IMR-90 (cell line): ENCODE measurements around the gene LYZL1. TPM values are rescaled to one million over a fixed set of nuclear protein-coding genes. Genes with fewer than 3 reads are reported as not detected.

Experiments
- ATAC-seq: fragments of 200-7000 bp; cut with Tn5 transposase; 2 replicates; pipeline ENCODE4 v1.9.1; 2020; ENCODE audit warnings: low read depth, mild to moderate bottlenecking, moderate library complexity
- BruUV-seq: library from RNA; stranded (reverse); fragments of 400-500 nt; replicated peaks from 2 replicates; lab custom pipeline; 2021; lab: Mats Ljungman, UMichigan
- CTCF ChIA-PET: fragments of 300-600 bp; formaldehyde crosslinking; extraction: SDS; loops from one replicate; lab custom pipeline; 2021; ENCODE audit warnings: antibody characterized with exemption; lab: Yijun Ruan, JAX
- POLR2A ChIA-PET: fragments of 300-600 bp; sonication (Branson Sonifier 250); formaldehyde crosslinking; loops from one replicate; lab custom pipeline; 2022; ENCODE audit warnings: antibody characterized with exemption; ENCODE audit not compliant: unreplicated experiment; lab: Charles Lee
- DNase-seq: peaks from one replicate; pipeline ENCODE4 v3.0.0; 2013
- H2AFZ ChIP-seq: replicated peaks from 2 replicates; pipeline ENCODE3; 2013; ENCODE audit warnings: low read length, mild to moderate bottlenecking; ENCODE audit not compliant: poor library complexity
- H2AK5ac ChIP-seq: 2 replicates; pipeline ENCODE4 v1.6.1; 2013; ENCODE audit warnings: low read depth, low read length, inconsistent platforms
- H2AK9ac ChIP-seq: replicated peaks from 2 replicates; pipeline ENCODE3; 2013; ENCODE audit warnings: mild to moderate bottlenecking, low read depth, low read length, moderate library complexity; ENCODE audit not compliant: poor library complexity
- H2BK120ac ChIP-seq: 2 replicates; pipeline ENCODE4 v1.6.1; 2013; ENCODE audit warnings: low read depth, low read length, inconsistent platforms
- H2BK15ac ChIP-seq: 3 replicates; pipeline ENCODE4 v1.6.1; 2013; ENCODE audit warnings: low read depth, low read length, inconsistent platforms
- H2BK20ac ChIP-seq: 2 replicates; pipeline ENCODE4 v1.6.1; 2013; ENCODE audit warnings: low read depth, mild to moderate bottlenecking, inconsistent platforms, low read length, moderate library complexity
- H2BK5ac ChIP-seq: 2 replicates; pipeline ENCODE4 v1.6.1; 2013; ENCODE audit warnings: mild to moderate bottlenecking, low read depth, low read length, inconsistent platforms; ENCODE audit not compliant: poor library complexity, severe bottlenecking
- H3K14ac ChIP-seq: replicated peaks from 2 replicates; pipeline ENCODE4 v1.6.1; 2013; ENCODE audit warnings: low read depth, low read length, inconsistent platforms
- H3K18ac ChIP-seq: 2 replicates; pipeline ENCODE4 v1.6.1; 2013; ENCODE audit warnings: low read depth, low read length, control low read depth
- H3K23ac ChIP-seq: 2 replicates; pipeline ENCODE4 v1.6.1; 2013; ENCODE audit warnings: low read depth, low read length, inconsistent platforms
- H3K27ac ChIP-seq: 2 replicates; pipeline ENCODE4 v1.5.1; 2013; ENCODE audit warnings: mild to moderate bottlenecking, control low read depth, low read length; ENCODE audit not compliant: insufficient read depth
- H3K27me3 ChIP-seq: 2 replicates; pipeline ENCODE4 v1.6.1; 2013; ENCODE audit warnings: low read length; ENCODE audit not compliant: control insufficient read depth, insufficient read depth
- H3K36me3 ChIP-seq: 2 replicates; pipeline ENCODE4 v1.6.1; 2013; ENCODE audit warnings: low read length, mixed read lengths; ENCODE audit not compliant: control insufficient read depth, insufficient read depth
- H3K4ac ChIP-seq: 2 replicates; pipeline ENCODE4 v1.6.1; 2013; ENCODE audit warnings: low read depth, low read length, inconsistent platforms
- H3K4me1 ChIP-seq: 2 replicates; pipeline ENCODE4 v1.6.1; 2013; ENCODE audit warnings: low read length, mixed read lengths; ENCODE audit not compliant: control insufficient read depth, insufficient read depth
- H3K4me2 ChIP-seq: 2 replicates; pipeline ENCODE4 v1.6.1; 2013; ENCODE audit warnings: low read depth, mild to moderate bottlenecking, control low read depth, low read length, moderate library complexity
- H3K4me3 ChIP-seq: 2 replicates; pipeline ENCODE4 v1.5.1; 2013; ENCODE audit warnings: low read depth, mild to moderate bottlenecking, control low read depth, low read length, moderate library complexity; ENCODE audit not compliant: insufficient read depth
- H3K56ac ChIP-seq: 2 replicates; pipeline ENCODE4 v1.6.1; 2013; ENCODE audit warnings: low read length, inconsistent platforms; ENCODE audit not compliant: insufficient read depth; ENCODE audit errors: extremely low read depth
- H3K79me1 ChIP-seq, 2 experiments: 2 replicates each; pipeline ENCODE4 v1.6.1; 2013; ENCODE audit warnings: low read length in 2 of 2, inconsistent platforms in 1 of 2, low read depth in 1 of 2
- H3K9ac ChIP-seq: 2 replicates; pipeline ENCODE4 v1.6.1; 2013; ENCODE audit warnings: low read depth, low read length, control low read depth
- H3K9me1 ChIP-seq: 2 replicates; pipeline ENCODE4 v1.6.1; 2013; ENCODE audit warnings: low read length, inconsistent platforms; ENCODE audit not compliant: insufficient read depth
- H3K9me3 ChIP-seq: 2 replicates; pipeline ENCODE4 v1.6.1; 2013; ENCODE audit warnings: low read length; ENCODE audit not compliant: control insufficient read depth, insufficient read depth
- H4K20me1 ChIP-seq: 2 replicates; pipeline ENCODE4 v1.6.1; 2013; ENCODE audit warnings: low read length, inconsistent platforms; ENCODE audit not compliant: insufficient read depth
- H4K5ac ChIP-seq: 2 replicates; pipeline ENCODE4 v1.6.1; 2013; ENCODE audit warnings: mild to moderate bottlenecking, low read depth, low read length, control low read depth
- H4K8ac ChIP-seq, 2 experiments: 2 replicates each; pipeline ENCODE4 v1.6.1; 2013; ENCODE audit warnings: low read depth in 2 of 2, low read length in 2 of 2, control low read depth in 1 of 2, inconsistent platforms in 1 of 2
- H4K91ac ChIP-seq: 2 replicates; pipeline ENCODE4 v1.6.1; 2013; ENCODE audit warnings: low read depth, low read length, inconsistent platforms; ENCODE audit not compliant: insufficient read depth
- BHLHE40 ChIP-seq: fragments of 150-350 bp; IDR thresholded peaks from 2 replicates; pipeline ENCODE4 v1.6.1; 2016; ENCODE audit warnings: mild to moderate bottlenecking, low read depth, low read length
- CEBPB ChIP-seq: IDR thresholded peaks from 2 replicates; pipeline ENCODE4 v1.6.1; 2012; ENCODE audit warnings: low read depth, low read length, improper control_type of control experiment
- CHD1 ChIP-seq: IDR thresholded peaks from 2 replicates; pipeline ENCODE4 v1.6.1; 2012; ENCODE audit warnings: low read depth, low read length, improper control_type of control experiment
- FOS ChIP-seq: fragments of 150-350 bp; IDR thresholded peaks from 2 replicates; pipeline ENCODE4 v1.6.1; 2016; ENCODE audit warnings: low read depth, low read length
- MAFK ChIP-seq: IDR thresholded peaks from 2 replicates; pipeline ENCODE4 v1.6.1; 2012; ENCODE audit warnings: low read depth, low read length, improper control_type of control experiment
- MAZ ChIP-seq: IDR thresholded peaks from 2 replicates; pipeline ENCODE4 v1.6.1; 2012; ENCODE audit warnings: low read depth, mild to moderate bottlenecking, low read length, improper control_type of control experiment, moderate library complexity, borderline replicate concordance
- MXI1 ChIP-seq: IDR thresholded peaks from 2 replicates; pipeline ENCODE4 v1.6.1; 2012; ENCODE audit warnings: low read depth, mild to moderate bottlenecking, low read length, moderate library complexity, borderline replicate concordance
- RAD21 ChIP-seq: IDR thresholded peaks from 2 replicates; pipeline ENCODE4 v1.6.1; 2012; ENCODE audit warnings: low read length, improper control_type of control experiment
- RCOR1 ChIP-seq: IDR thresholded peaks from 2 replicates; pipeline ENCODE4 v1.6.1; 2012; ENCODE audit warnings: mild to moderate bottlenecking, low read length, improper control_type of control experiment; ENCODE audit not compliant: insufficient replicate concordance
- RFX5 ChIP-seq: IDR thresholded peaks from 2 replicates; pipeline ENCODE4 v1.8.0; 2012; ENCODE audit warnings: low read depth, mild to moderate bottlenecking, low read length, moderate library complexity
- SMC3 ChIP-seq: fragments of 150-350 bp; IDR thresholded peaks from 2 replicates; pipeline ENCODE4 v1.6.1; 2016; ENCODE audit warnings: low read depth, mild to moderate bottlenecking, antibody characterized with exemption, low read length, moderate library complexity
- WGBS, 2 experiments: methylation state at CpG; one replicate each; pipeline versions ENCODE4 v1.1.5 to v1.1.7; 2013; ENCODE audit warnings: missing lambda C conversion rate in 2 of 2; ENCODE audit not compliant: insufficient read length in 1 of 2; ENCODE audit errors: extremely low coverage in 2 of 2; 5-methylcytosine and 5-hydroxymethylcytosine counted together
- dilution Hi-C: fragments of 300-500 bp; cut with HindIII; formaldehyde crosslinking; loops from one replicate; pipeline ENCODE4 v1.14.3; 2018; ENCODE audit warnings: low sequenced_read_pairs; ENCODE audit not compliant: unreplicated experiment
- in situ Hi-C: fragments of 300-500 bp; cut with MboI; formaldehyde crosslinking; loops from 3 replicates; pipeline ENCODE4 v1.14.3; 2019; ENCODE audit warnings: low sequenced_read_pairs, inconsistent platforms, mixed read lengths
- intact Hi-C: fragments of 100-400 bp; cut with micrococcal nuclease; formaldehyde crosslinking; loops from 2 replicates; pipeline ENCODE4 v1.10.0; 2022
- polyA plus RNA-seq, 3 experiments: library from polyadenylated mRNA; depleted of rRNA; stranded (reverse); fragments of >200 nt; gene quantifications; 2 replicates each; pipeline ENCODE4 v1.2.3, GENCODE V29; 2012; ENCODE audit warnings: low replicate concordance in 1 of 3
- total RNA-seq: library from RNA; depleted of rRNA; stranded (reverse); fragments of >200 nt; gene quantifications from 2 replicates; pipeline ENCODE4 v1.2.3, GENCODE V29; 2012
- TF ChIP-seq, protein P1 (sequence below): fragments of 150-350 bp; IDR thresholded peaks from 2 replicates; pipeline ENCODE4 v1.6.1; 2016; ENCODE audit warnings: low read depth, mild to moderate bottlenecking, low read length, moderate library complexity, borderline replicate concordance
- TF ChIP-seq, protein P2 (sequence below): fragments of 150-350 bp; IDR thresholded peaks from 2 replicates; pipeline ENCODE4 v1.6.1; 2017; ENCODE audit warnings: mild to moderate bottlenecking, antibody characterized with exemption, low read length, low read depth
- TF ChIP-seq, protein P3 (sequence below): conservative IDR thresholded peaks from 2 replicates; pipeline ENCODE4 v1.5.1; 2012; ENCODE audit warnings: mild to moderate bottlenecking, low read depth, low read length, improper control_type of control experiment

Gene LYZL1
- total and polyA plus RNA-seq, 2 of the 4 experiments (the other 2 are of a cell fraction), result not detected

DNA sequence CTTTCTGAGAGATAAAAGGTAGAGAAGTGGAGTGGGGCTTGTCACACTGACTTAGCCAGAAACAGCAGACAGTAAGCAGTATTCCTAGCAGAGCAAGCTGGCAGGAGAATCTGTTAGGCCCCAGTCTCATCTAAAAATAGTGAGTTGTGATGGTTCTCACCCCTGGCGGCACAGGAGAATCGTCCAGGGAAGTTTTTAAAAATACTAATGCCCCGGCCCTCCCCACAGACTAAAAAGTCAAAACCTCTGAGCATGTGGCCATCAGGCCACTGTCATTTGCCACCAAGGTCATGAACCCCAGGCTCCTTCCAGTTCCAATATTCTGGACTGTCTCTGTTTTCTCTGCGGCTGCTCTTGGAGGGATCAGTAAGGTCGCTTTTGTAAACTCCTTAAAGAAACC lies 34.0 kb downstream of the LYZL1 start:
- Histone ChIP-seq H3K23ac (no peak overlapping the region), H3K27ac (no peak overlapping the region), H3K79me1 (no peaks in the 10 kb centered on the region), H3K9ac (no peak overlapping the region), H2BK5ac (no peak overlapping the region), H3K36me3 (no peaks in the 10 kb centered on the region), H3K56ac (no peak overlapping the region), H3K9me3 (no peaks in the 10 kb centered on the region), H3K4me3 (no peak overlapping the region), H3K27me3 (peaks cover 47% of the 10 kb centered on the region), H2AK5ac (no peak overlapping the region), H3K14ac (no peak overlapping the region), H2BK120ac (no peak overlapping the region), H2AFZ (no peak overlapping the region), H2BK15ac (no peak overlapping the region), H3K9me1 (no peaks in the 10 kb centered on the region), H3K4me1 (peaks cover 6% of the 10 kb centered on the region), H4K8ac (no peak overlapping the region), H4K20me1 (no peaks in the 10 kb centered on the region), H2BK20ac (no peak overlapping the region), H2AK9ac (no peak overlapping the region), H4K91ac (no peak overlapping the region), H3K4me2 (no peak overlapping the region), H4K5ac (no peak overlapping the region), H3K18ac (no peak overlapping the region), H3K4ac (no peak overlapping the region)
- ATAC-seq (no peak), DNase-seq (no peak)
- intact Hi-C loops, result no loop called here
- TF ChIP-seq MXI1, result no peak
- TF ChIP-seq RAD21, result no peak
- TF ChIP-seq, protein P1, sequence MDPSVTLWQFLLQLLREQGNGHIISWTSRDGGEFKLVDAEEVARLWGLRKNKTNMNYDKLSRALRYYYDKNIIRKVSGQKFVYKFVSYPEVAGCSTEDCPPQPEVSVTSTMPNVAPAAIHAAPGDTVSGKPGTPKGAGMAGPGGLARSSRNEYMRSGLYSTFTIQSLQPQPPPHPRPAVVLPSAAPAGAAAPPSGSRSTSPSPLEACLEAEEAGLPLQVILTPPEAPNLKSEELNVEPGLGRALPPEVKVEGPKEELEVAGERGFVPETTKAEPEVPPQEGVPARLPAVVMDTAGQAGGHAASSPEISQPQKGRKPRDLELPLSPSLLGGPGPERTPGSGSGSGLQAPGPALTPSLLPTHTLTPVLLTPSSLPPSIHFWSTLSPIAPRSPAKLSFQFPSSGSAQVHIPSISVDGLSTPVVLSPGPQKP, result no peak
- TF ChIP-seq CHD1, result no peak
- TF ChIP-seq, protein P2, sequence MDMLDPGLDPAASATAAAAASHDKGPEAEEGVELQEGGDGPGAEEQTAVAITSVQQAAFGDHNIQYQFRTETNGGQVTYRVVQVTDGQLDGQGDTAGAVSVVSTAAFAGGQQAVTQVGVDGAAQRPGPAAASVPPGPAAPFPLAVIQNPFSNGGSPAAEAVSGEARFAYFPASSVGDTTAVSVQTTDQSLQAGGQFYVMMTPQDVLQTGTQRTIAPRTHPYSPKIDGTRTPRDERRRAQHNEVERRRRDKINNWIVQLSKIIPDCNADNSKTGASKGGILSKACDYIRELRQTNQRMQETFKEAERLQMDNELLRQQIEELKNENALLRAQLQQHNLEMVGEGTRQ, result no peak
- TF ChIP-seq, protein P3, sequence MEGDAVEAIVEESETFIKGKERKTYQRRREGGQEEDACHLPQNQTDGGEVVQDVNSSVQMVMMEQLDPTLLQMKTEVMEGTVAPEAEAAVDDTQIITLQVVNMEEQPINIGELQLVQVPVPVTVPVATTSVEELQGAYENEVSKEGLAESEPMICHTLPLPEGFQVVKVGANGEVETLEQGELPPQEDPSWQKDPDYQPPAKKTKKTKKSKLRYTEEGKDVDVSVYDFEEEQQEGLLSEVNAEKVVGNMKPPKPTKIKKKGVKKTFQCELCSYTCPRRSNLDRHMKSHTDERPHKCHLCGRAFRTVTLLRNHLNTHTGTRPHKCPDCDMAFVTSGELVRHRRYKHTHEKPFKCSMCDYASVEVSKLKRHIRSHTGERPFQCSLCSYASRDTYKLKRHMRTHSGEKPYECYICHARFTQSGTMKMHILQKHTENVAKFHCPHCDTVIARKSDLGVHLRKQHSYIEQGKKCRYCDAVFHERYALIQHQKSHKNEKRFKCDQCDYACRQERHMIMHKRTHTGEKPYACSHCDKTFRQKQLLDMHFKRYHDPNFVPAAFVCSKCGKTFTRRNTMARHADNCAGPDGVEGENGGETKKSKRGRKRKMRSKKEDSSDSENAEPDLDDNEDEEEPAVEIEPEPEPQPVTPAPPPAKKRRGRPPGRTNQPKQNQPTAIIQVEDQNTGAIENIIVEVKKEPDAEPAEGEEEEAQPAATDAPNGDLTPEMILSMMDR, result no peak
- no peak for TF ChIP-seq RFX5
- TF ChIP-seq MAZ, result no peak
- TF ChIP-seq CEBPB, result no peak
- no peak for TF ChIP-seq SMC3
- no peak for TF ChIP-seq RCOR1
- no peak for TF ChIP-seq MAFK
- TF ChIP-seq BHLHE40, result no peak
- no peak for TF ChIP-seq FOS
- in situ Hi-C loops, result no loop called here
- no TSS peak for BruUV-seq
- POLR2A ChIA-PET, result no interaction called here
- CTCF ChIA-PET, result no interaction called here
- 100% methylated on average over 1 of the region's 5 CpGs; no CpG with 5 or more reads in 1 of the 2 experiments for WGBS, 2 experiments
- dilution Hi-C loops, result no loop called here
